ENCODE measurements around the gene MRPS2. TPM values are rescaled to one million over a fixed set of nuclear protein-coding genes. Genes with fewer than 3 reads are reported as not detected.

MRPS2 gene
- total RNA-seq, 1 experiment from 2014 or later = 81.0 TPM

GRCh38 chr9:135488527-135488926, 12.0 kb upstream of the MRPS2 start:
- Histone ChIP-seq H2BK12ac (ENCODE audit: insufficient read length, low read depth, low read length) (no peak overlapping the region), H3K9ac (ENCODE audit: extremely low read depth, insufficient read length, low read length) (no peak overlapping the region), H3K23me2 (ENCODE audit: insufficient read length, low read depth, low read length, poor library complexity, severe bottlenecking) (no peaks in the 10 kb centered on the region), H3K27ac (ENCODE audit: insufficient read length, low read depth, low read length) (no peak overlapping the region), H2AFZ (ENCODE audit: low read length) (no peak overlapping the region), H2AK5ac (ENCODE audit: insufficient read length, low read length) (no peak overlapping the region), H2BK120ac (ENCODE audit: low read depth, low read length, poor library complexity, severe bottlenecking) (no peak overlapping the region), H3K23ac (ENCODE audit: insufficient read length, low read depth, low read length) (no peak overlapping the region), H3K9me3 (ENCODE audit: control insufficient read depth, low read depth, low read length) (no peaks in the 10 kb centered on the region), H2BK5ac (ENCODE audit: insufficient read length, low read length) (no peak overlapping the region), H3K4me1 (ENCODE audit: insufficient read depth, low read length) (no peaks in the 10 kb centered on the region), H2BK15ac (ENCODE audit: low read depth, low read length) (no peak overlapping the region), H3K79me1 (ENCODE audit: insufficient read depth, low read depth, low read length, poor library complexity, severe bottlenecking) (no peaks in the 10 kb centered on the region), H3K14ac (ENCODE audit: insufficient read depth, low read length) (no peak overlapping the region), H3T11ph (ENCODE audit: low read length) (no peak overlapping the region), H3K4ac (ENCODE audit: low read depth, low read length) (no peak overlapping the region), H4K91ac (ENCODE audit: insufficient read length, low read depth, low read length) (no peak overlapping the region), H2BK20ac (ENCODE audit: low read depth, low read length, poor library complexity, severe bottlenecking) (no peak overlapping the region), H3K4me2 (ENCODE audit: insufficient read depth, insufficient read length, low read length) (no peak overlapping the region), H4K5ac (ENCODE audit: insufficient read length, low read depth, low read length) (no peak overlapping the region), H4K20me1 (ENCODE audit: control insufficient read depth, insufficient read depth, insufficient read length) (no peaks in the 10 kb centered on the region), H3K56ac (ENCODE audit: insufficient read length, low read depth, low read length) (no peak overlapping the region), H3K27me3 (ENCODE audit: insufficient read depth, low read length) (no peaks in the 10 kb centered on the region), H3K18ac (ENCODE audit: insufficient read length, low read depth, low read length) (no peak overlapping the region), H3K79me2 (ENCODE audit: insufficient read depth, low read length) (no peaks in the 10 kb centered on the region), H4K8ac (replicated peaks; ENCODE audit: insufficient read length, low read depth, low read length) (no peak overlapping the region)
- Mint-ChIP-seq H3K27ac (no peak overlapping the region; a peak in 1 of 7 replicates), H3K27me3 (ENCODE audit: low read depth) (no peaks in the 10 kb centered on the region), H3K4me3 (no peak overlapping the region), H3K36me3 (ENCODE audit: insufficient read depth in 1 of 3, low read depth in 3 of 3) (peaks cover 26 to 53% (median 48%) of the 10 kb centered on the region in 3 experiments), H3K4me1 (peaks cover 10 to 14% of the 10 kb centered on the region in 2 experiments; a peak in 3 of 4 replicates), H3K9me3 (no peaks in the 10 kb centered on the region)
- TF ChIP-seq, protein P1, sequence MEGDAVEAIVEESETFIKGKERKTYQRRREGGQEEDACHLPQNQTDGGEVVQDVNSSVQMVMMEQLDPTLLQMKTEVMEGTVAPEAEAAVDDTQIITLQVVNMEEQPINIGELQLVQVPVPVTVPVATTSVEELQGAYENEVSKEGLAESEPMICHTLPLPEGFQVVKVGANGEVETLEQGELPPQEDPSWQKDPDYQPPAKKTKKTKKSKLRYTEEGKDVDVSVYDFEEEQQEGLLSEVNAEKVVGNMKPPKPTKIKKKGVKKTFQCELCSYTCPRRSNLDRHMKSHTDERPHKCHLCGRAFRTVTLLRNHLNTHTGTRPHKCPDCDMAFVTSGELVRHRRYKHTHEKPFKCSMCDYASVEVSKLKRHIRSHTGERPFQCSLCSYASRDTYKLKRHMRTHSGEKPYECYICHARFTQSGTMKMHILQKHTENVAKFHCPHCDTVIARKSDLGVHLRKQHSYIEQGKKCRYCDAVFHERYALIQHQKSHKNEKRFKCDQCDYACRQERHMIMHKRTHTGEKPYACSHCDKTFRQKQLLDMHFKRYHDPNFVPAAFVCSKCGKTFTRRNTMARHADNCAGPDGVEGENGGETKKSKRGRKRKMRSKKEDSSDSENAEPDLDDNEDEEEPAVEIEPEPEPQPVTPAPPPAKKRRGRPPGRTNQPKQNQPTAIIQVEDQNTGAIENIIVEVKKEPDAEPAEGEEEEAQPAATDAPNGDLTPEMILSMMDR (conservative IDR thresholded peaks at IDR 0.05) = no peak
- WGBS (ENCODE audit: extremely low coverage, insufficient read length, low lambda C conversion rate) = no CpG with 5 or more reads among the region's 17 CpGs
- DNase-seq = no peak

Measured in H9 (cell line).